Stimulated activated CD8-positive, alpha-beta memory T cell treated with anti-CD3 and anti-CD28 coated beads, Interleukin-15, amount 100 ng/mL, for 48 hours (primary cell): Measurements from ENCODE around the gene CLPTM1L.
"Not testable (repeated sequence)": the region's sequence is repeated elsewhere in the genome, so short reads cannot be mapped to it uniquely, and the experiment has no call there.

Experiments used
- DNase-seq, 2 donors: peaks; one replicate each; pipeline ENCODE4 v3.0.0-alpha.2; 2020; ENCODE audit warnings: low read depth in 2 of 2

CLPTM1L gene

DNA sequence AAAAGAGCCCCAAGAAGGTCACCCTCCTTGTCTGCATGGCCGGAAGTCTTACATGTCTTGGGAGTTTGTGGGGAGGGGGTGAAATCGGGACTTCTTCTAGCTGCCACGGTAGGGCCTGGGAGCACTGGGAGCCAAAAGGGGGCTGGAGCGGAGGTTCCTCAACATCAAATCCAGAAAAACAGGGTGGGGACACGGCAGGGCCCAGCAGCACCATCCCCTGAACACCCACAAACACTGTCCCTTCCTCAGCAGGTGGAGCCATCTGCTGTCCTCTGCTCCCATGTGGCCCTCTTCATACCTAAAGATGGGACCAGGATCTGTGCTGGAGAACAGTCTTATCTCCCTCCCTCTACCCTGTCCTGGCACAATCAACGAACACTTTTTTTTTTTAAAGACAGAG is 52.8 kb downstream of the CLPTM1L start:
- DNase-seq, result no peak

DNA sequence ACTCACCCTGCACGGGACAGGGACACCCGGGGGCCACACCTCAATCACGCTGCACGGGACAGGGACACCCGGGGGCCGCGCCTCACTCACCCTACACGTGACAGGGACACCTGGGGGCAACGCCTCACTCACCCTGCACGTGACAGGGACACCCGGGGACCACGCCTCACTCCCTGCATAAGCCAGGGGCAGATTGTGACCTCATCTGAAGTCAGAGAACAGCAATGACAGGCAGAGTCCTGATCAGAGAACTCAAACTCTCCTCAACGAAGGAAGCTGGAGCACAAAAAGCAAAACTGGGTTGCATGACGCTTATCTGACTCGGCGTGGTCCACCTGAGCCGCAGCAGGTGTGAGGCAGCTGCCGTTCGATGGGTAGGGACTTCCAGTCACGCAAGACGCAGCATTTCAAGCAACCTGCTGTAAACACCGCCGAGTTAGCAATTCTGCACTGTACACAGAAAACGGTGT is 53.3 kb downstream of the CLPTM1L start:
- DNase-seq, result no peak

DNA sequence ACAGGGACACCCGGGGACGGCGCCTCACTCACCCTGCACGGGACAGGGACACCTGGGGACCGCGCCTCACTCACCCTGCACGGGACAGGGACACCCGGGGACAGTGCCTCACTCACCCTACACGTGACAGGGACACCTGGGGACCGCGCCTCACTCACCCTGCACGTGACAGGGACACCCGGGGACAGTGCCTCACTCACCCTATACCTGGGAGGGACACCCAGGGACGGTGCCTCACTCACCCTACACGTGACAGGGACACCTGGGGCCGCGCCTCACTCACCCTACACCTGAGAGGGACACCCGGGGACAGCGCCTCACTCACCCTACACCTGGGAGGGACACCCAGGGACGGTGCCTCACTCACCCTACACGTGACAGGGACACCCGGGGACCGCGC is 53.9 kb downstream of the CLPTM1L start:
- not testable (repeated sequence) for DNase-seq

DNA sequence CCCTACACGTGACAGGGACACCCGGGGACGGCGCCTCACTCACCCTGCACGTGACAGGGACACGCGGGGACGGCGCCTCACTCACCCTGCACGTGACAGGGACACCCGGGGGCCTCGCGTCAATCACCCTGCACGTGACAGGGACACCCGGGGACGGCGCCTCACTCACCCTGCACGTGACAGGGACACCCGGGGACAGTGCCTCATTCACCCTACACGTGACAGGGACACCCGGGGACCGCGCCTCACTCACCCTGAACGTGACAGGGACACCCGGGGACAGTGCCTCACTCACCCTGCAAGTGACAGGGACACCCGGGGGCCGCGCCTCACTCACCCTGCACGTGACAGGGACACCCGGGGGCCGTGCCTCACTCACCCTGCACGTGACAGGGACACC is 55.3 kb downstream of the CLPTM1L start:
- not testable (repeated sequence) for DNase-seq

DNA sequence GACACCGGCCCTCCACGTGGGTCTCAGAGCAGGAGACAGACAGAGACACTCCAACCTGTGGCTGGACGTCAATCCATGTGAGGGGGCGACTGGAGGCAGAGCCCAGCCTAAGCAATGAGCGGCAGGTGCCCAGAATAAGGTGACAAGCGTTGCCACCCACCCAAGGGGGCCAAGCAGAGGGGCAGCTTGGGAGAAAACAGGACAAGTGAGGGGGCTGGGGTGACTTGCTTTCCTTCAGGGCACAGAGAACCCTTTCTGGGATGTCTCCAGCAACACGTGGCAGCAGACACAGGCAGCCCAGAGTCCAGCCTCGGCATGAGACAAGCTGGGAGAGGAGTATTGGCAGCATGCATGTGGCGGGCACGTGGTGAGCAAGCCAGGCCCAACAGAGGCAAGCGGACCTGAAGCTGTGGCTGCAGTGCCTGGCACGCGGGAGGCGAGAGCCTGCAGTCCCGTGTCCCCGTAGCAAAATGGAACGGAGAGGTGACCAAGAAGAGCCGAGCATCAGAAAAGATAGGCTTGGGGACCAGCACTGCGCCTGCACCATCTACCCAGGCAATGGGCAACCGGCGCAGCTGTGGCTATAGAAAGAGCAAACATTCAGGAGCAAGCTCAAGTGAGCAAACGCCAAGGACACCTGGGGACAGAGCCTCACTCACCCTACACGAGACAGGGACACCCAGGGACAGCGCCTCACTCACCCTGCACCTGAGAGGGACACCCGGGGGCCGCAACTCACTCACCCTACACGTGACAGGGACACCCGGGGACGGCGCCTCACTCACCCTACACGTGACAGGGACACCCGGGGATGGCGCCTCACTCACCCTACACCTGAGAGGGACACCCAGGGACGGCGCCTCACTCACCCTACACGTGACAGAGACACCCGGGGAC is 56.2 kb downstream of the CLPTM1L start:
- no peak for DNase-seq

DNA sequence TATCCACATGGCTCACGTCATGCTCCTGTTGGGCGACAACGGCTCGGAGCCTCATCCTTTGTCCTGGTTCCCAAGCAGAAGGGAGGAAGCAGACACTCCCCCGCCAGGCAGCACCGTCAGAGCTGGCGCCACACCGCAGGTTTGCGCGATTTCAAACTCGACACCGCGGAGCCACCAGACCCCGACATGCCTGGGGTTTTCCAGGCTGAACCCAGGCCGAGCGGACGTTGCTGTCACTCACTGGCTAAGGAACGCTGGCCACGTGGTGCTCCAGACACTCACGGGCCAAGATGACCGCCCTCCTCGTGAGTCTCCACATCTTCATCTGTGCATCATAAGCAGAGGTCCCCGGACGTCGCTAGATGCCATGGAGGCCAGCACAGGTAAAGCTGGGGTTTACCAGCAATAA is 59.0 kb downstream of the CLPTM1L start:
- no peak for DNase-seq

DNA sequence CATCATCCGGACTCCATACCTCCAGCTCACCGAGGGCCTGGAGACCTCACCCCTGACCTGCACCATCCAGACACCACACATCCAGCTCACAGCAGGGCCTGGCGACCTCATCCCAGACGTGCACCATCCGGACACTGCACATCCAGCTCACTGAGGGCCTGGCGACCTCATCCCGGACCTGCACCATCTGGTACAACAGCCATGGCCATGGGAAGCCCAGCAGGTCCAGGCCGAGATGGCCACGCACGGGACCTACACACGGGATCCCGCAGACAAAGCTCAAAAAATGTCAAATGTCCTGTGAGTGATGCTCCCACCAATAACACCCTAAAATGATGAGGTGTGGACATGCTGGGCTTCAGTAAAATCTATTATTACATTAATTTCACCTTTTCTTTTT is 59.8 kb downstream of the CLPTM1L start:
- no peak for DNase-seq

DNA sequence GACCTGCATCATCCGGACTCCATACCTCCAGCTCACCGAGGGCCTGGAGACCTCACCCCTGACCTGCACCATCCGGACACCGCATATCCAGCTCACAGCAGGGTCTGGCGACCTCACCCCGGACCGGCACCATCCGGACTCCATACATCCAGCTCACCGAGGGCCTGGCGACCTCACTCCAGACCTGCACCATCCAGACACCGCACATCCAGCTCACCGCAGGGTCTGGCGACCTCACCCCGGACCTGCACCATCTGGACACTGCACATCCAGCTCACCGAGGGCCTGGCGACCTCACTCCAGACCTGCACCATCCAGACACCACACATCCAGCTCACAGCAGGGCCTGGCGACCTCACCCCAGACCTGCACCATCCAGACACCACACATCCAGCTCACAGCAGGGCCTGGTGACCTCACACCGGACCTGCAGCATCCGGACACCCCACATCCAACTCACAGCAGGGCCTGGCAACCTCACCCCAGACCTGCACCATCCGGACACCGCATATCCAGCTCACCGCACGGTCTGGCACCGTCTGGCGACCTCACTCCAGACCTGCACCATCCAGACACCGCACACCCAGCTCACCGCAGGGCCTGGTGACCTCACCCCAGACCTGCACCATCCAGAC is 60.4 kb downstream of the CLPTM1L start:
- DNase-seq, result not testable (repeated sequence)

DNA sequence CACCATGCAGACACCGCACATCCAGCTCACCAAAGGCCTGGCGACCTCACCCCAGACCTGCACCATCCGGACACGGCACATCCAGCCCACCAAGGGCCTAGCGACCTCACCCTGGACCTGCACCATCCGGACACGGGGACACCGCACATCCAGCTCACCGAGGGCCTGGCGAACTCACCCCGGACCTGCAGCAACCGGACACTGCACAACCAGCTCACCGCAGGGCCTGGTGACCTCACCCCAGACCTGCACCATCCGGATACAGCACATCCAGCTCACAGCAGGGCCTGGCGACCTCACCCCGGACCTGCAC is 61.2 kb downstream of the CLPTM1L start:
- DNase-seq, result not testable (repeated sequence)

DNA sequence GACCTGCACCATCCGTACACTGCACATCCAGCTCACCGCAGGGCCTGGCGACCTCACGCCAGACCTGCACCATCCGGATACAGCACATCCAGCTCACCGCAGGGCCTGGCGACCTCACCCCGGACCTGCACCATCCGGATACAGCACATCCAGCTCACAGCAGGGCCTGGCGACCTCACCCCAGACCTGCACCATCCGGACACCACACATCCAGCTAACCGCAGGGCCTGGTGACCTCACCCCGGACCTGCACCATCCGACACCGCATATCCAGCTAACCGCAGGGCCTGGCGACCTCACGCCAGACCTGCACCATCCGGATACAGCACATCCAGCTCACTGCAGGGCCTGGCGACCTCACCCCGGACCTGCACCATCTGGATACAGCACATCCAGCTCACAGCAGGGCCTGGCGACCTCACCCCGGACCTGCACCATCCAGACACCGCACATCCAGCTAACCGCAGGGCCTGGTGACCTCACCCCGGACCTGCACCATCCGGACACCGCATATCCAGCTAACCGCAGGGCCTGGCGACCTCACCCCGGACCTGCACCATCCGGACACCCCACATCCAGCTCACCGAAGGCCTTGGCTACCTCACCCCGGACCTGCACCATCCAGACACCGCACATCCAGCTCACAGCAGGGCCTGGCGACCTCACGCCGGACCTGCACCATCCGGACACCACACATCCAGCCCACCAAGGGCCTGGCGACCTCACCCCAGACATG is 61.7 kb downstream of the CLPTM1L start:
- not testable (repeated sequence) for DNase-seq

DNA sequence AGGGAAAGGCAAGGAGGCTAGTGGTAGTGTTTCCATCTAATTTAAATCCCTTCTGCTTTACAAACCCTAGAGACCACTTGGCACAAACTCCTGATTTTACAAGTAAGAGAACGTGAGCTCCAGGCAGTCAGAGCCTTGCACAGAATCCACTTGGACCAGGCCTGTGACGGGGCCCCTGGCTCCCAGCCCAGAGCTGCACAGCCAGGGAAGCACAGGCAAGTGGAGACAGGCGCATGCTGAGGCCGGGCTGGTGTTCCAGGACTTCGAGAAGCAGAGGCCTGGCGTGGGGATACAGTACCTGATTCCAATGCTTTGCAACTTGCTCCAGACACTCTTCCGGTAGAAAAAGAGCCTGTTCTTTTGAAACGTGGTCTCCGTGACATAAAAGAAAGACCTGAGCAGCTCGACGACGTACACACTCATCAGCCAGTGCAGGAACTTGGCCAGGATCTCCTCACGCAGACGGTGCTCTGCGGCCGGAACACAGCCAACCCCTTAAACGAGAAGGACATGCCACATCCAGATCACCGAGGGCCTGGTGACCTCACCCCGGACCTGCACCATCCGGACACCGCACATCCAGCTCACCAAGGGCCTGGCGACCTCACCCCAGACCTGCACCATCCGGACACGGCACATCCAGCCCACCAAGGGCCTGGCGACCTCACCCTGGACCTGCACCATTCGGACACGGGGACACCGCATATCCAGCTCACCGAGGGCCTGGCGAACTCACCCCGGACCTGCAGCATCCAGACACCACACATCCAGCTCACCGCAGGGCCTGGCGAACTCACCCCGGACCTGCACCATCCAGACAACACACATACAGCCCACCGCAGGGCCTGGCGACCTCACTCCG is 62.5 kb downstream of the CLPTM1L start:
- DNase-seq, result no peak

DNA sequence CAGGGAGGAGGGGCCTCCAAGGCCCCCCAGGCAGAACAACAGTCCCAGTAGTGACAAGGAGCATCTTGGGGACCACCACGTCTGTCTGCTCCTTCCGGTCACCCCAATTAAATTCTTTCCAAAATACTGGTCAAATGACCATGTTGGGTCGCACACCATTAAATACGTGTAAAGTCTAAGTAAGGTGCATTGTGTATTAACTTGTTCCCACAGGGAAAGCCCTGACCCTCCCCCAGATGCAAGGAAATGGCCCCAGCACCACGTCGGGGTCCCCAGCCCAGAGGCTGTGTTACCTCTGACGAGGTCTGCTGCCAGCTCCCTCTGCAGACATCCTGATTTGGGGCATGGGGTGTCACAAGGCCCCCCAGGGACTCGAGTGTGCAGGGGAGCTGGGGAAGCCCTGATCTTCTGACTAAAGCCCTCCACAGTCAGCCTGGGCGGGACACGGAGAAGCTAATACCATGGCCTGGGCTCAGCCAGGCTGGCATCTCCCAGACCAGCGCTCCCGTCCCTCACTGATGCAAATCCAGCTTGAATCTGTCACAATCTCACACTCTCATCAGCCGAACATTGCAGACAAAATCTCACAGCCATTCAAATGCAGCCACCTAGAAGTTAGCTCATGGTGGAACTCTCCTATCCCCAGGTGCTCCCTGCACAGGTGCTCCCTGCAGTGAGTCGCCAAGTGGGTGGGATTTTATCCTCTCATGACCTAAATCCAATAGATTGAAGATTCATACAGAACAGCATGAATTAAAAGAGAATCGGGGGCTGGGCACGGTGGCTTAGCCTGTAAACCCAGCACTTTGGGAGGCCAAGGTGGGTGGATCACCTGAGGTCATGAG is 63.6 kb downstream of the CLPTM1L start:
- no peak for DNase-seq

DNA sequence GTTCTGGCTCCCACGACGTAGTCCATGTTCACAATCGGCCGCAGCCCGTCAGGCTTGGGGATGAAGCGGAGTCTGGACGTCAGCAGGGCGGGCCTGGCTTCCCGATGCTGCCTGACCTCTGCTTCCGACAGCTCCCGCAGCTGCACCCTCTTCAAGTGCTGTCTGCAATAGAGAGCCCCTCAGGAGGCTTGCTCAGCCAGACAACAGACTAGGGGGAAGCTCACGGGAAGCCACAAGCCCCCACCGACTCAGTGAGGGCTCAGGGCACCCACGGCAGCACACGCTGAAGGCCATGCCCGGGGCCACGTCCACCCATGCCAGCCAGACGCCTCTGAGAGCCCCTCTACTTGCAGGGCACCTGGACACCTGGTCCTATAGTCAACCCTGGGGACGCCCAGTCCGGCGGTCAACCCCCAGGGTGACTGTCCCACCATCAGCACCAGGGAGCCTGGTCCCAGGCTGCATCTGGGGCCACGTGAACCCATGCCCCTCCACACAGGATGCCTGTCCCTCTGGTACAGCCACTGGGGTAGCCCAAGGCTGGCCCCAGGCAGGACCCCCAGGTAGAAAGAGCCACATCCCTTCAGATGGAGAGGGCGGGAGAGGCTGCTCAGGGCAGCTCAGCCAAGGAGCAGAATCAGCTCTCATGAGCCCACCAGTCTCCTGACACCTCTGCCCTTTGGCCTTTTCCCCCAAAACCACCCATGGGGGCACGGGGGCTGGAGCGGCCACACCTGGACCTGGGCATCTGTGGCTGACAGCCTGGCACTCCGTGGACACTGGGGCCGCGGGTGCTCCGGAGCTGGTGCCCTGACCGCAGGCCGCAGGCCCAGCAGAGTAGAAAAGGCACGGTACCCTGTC is 64.5 kb downstream of the CLPTM1L start:
- no peak for DNase-seq

DNA sequence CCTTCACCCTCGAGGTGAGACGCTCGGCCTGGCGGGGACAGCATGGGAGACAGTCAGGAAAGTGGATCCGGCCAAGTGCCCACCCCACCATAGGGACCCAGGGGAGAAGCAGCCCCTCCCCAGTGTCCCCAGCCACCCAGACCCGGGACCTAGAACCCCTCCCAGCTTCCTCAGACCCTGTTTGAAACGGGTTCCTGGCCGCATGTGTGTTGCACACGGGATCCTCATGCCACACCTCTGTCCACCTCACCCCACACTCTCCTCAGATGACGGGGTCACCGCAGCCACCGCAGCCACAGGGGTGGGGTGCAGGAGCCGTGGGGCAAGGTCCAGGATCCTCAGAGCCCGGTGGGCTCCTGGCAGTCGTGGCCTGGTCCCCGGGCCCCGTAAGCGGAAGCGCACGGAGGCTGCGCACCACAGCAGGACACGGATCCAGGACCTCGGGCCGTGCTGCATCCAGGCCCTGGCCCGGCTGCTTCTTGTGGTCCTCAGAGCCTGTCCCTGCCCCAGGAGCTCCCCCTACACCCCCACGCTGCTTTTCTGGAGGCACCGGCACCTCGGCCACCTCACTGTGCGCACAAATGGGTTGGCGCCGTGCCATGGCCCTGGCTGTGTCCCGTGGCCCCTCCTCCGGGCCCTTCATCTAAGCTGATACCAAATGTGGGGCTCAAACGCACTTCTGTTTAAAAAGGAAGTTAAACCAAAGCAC is 65.3 kb downstream of the CLPTM1L start:
- DNase-seq, result no peak

DNA sequence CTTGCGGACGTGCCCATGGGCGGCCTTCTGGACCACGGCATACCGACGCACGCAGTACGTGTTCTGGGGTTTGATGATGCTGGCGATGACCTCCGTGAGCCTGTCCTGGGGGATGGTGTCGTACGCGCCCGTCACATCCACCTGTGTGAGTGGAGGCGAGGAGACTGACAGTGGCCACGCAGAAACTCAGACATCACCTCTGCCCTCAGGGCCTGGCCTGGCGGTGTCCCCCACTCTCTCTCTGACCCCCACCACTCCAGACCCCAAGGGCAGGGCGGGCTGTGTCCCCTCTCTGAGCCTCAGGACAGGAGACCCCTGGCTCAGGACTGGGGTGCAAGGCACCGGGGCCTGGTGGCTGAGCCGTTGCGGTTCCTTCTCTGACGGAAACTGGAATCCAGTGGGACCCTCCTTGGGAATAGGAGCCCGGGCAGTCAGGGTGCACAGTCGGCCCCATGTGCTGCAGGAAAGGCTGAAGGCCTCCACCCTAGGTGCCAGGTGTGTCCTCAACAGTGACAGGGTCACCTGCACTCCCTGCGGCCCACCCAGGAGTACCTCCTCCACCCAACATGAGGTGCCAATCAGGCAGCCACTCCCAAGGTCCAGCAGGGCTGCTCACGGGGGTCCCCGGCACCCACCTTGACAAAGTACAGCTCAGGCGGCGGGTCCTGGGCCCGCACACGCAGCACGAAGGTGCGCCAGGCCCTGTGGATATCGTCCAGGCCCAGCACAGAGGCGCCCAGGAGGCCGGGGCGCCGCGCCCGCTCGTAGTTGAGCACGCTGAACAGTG is 66.0 kb downstream of the CLPTM1L start:
- DNase-seq, result no peak

DNA sequence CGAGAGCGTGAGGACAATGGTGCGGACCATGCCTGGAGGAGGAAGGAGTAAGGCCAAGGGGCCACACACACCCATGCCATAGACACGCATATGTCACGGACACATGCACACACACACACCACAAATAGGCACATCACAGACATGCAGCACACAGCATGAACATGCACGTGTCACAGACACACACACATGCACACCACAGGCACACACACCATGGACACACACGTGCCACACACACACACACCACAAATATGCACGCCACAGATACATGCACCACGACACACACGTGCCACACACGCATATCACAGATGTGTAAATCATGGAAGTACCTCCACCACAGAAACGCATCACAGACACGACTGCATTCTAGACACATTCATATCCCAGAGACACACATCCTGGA is 66.7 kb downstream of the CLPTM1L start:
- DNase-seq, result no peak

DNA sequence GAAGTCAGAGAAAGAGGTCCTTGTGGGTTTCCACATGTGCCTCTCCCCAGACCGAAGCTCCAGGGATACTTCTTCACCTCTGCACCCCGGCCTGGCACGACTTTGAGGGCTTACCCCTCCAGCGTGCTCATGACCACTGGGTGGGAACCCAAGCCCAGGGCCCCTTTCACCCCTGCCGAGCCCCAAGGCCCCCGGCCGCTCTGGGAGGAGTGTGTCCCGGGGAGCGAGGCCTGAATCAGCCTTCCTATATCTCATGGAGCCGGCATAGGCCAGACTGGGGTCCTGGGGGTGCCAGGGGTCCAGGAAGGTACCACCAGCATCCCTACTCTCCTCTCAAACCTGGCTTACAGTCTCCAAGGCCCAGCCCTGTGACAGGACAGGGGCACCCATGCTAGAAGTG is 67.1 kb downstream of the CLPTM1L start:
- DNase-seq, result no peak

DNA sequence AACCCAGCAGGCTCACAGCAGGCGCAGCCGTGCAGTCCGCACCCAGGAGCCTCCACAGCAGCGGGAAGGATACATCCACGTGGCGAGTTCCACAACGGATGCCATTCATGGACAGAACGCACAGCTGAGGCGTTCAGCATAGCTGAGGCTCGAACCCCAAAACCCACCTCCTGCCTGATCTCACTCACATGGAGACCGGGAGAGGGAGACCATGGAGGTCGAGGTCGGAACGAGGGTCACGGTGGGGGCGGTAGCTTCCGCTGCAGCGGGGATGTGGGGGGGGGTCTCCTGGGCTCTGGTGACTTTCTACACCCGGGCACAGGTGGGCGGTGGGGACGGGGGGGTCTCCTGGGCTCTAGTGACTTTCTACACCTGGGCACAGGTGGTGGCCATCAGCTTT is 67.6 kb downstream of the CLPTM1L start:
- DNase-seq, result no peak
